ENCODE measurements around the gene ABCB8.
A peak's percentile ranks its signal among the peaks of the same experiment; 100 is the strongest.

Gene ABCB8

GRCh38 chr7:151085691-151086620, 57.7 kb downstream of the ABCB8 start, which contains the start of gene AGAP3:
Gene AGAP3, plus strand, starts transcription at chr7:151086475. Its CDS starts 267 bp downstream, at chr7:151086742.
- H3K4me3 ChIP-seq (replicated peaks; ENCODE audit: low read depth, low read length) = peak within 1 kb of the TSS; percentile 97
- no peak for DNase-seq (ENCODE audit: extremely low read depth, low read depth)
- TF ChIP-seq CTCF (IDR thresholded peaks at IDR 0.05; ENCODE audit: low read depth, low read length, missing control alignments) = no peak

- peak overlapping the region; percentile 97 for H3K4me3 ChIP-seq (replicated peaks; ENCODE audit: low read depth, low read length)
- no peak for DNase-seq (ENCODE audit: extremely low read depth, low read depth)
- TF ChIP-seq CTCF (IDR thresholded peaks at IDR 0.05; ENCODE audit: low read depth, low read length, missing control alignments) = no peak
Measured at GRCh38 chr7:151086802-151087244, 58.6 kb downstream of the ABCB8 start.

GRCh38 chr7:151087245-151088018, 59.2 kb downstream of the ABCB8 start:
- peak overlapping the region; percentile 97 for H3K4me3 ChIP-seq (replicated peaks; ENCODE audit: low read depth, low read length)
- DNase-seq (ENCODE audit: extremely low read depth, low read depth) = no peak
- TF ChIP-seq CTCF (IDR thresholded peaks at IDR 0.05; ENCODE audit: low read depth, low read length, missing control alignments) = no peak

GRCh38 chr7:151088019-151088855, 60.0 kb downstream of the ABCB8 start:
- H3K4me3 ChIP-seq (replicated peaks; ENCODE audit: low read depth, low read length) = peak overlapping the region; percentile 97
- no peak for TF ChIP-seq CTCF (IDR thresholded peaks at IDR 0.05; ENCODE audit: low read depth, low read length, missing control alignments)
- no peak for DNase-seq (ENCODE audit: extremely low read depth, low read depth)

- no peak for DNase-seq (ENCODE audit: extremely low read depth, low read depth)
- peak overlapping the region; percentile 97 for H3K4me3 ChIP-seq (replicated peaks; ENCODE audit: low read depth, low read length)
Measured at GRCh38 chr7:151088856-151089699, 60.8 kb downstream of the ABCB8 start.

More at GRCh38 chr7:151088856-151089699, 60.8 kb downstream of the ABCB8 start:
- TF ChIP-seq CTCF (IDR thresholded peaks at IDR 0.05; ENCODE audit: low read depth, low read length, missing control alignments) = no peak
